ENCODE data around the gene UCMA. TPM values are rescaled to one million over a fixed set of nuclear protein-coding genes. Genes with fewer than 3 reads are reported as not detected.

Gene UCMA
- total and polyA plus RNA-seq, 9 of the 15 experiments (the other 6 are each of a cell fraction or from before 2014, with no cell fraction given) = not detected

- TF ChIP-seq HOMEZ (CRISPR knock-in tag; IDR thresholded peaks at IDR 0.05) (no peak), NCOA2 (IDR thresholded peaks at IDR 0.05; ENCODE audit: partially characterized antibody in 2 of 2) (no peak), SREBF2 (CRISPR knock-in tag; IDR thresholded peaks at IDR 0.05) (no peak), KAT7 (CRISPR knock-in tag; IDR thresholded peaks at IDR 0.05; ENCODE audit: borderline replicate concordance) (no peak), TAL1 (IDR thresholded peaks at IDR 0.05) (peak; percentile 87), PTRF (tag; IDR thresholded peaks at IDR 0.05) (no peak), ESRRA (IDR thresholded peaks at IDR 0.05; ENCODE audit: borderline replicate concordance, low read depth) (0 out of 2 replicates have a peak, but pooled peaks have one; percentile 31), ZBTB5 (IDR thresholded peaks at IDR 0.05) (no peak), MYNN (IDR thresholded peaks at IDR 0.05) (peak; percentile 92), MYNN (CRISPR knock-in tag; IDR thresholded peaks at IDR 0.05) (no peak), ZNF41 (CRISPR knock-in tag; conservative IDR thresholded peaks at IDR 0.05) (no peak), LEF1 (IDR thresholded peaks at IDR 0.05) (no peak), ZNF324 (CRISPR knock-in tag; IDR thresholded peaks at IDR 0.05) (no peak), TCF3 (CRISPR knock-in tag; IDR thresholded peaks at IDR 0.05) (peak; percentile 92), DLX4 (CRISPR knock-in tag; IDR thresholded peaks at IDR 0.05) (no peak), XRCC4 (IDR thresholded peaks at IDR 0.05; ENCODE audit: extremely low read depth, insufficient read depth, insufficient read length) (no peak), HNRNPL (IDR thresholded peaks at IDR 0.05; ENCODE audit: low read depth, low read length) (no peak), MNT (conservative IDR thresholded peaks at IDR 0.05) (no peak), TSC22D4 (tag; IDR thresholded peaks at IDR 0.05) (no peak), TFE3 (CRISPR knock-in tag; IDR thresholded peaks at IDR 0.05) (no peak), ZNF780A (CRISPR knock-in tag; IDR thresholded peaks at IDR 0.05) (no peak), TBL1XR1 (IDR thresholded peaks at IDR 0.05; ENCODE audit: low read length in 2 of 2) (0 out of 4 replicates have a peak, but pooled peaks of 1 of the 2 experiments have one; percentile 40), SMARCA5 (IDR thresholded peaks at IDR 0.05) (no peak), ZNF263 (CRISPR knock-in tag; IDR thresholded peaks at IDR 0.05; ENCODE audit: borderline replicate concordance) (no peak)
Observed at GRCh38 chr10:13268841-13269240, 34.7 kb upstream of the UCMA start (continued).

Measured in K562 (cell line).